ENCODE measurements around the gene IFT22.
"Not testable (repeated sequence)": the region's sequence is repeated elsewhere in the genome, so short reads cannot be mapped to it uniquely, and the experiment has no call there.

Gene IFT22

GRCh38 chr7:101321491-101322401 is at the start of gene IFT22:
TSS of gene IFT22 (minus strand) at chr7:101321812. CDS start at chr7:101321709, 103 bp downstream.
- DNase-seq (ENCODE audit: low read depth in 3 of 3): peak; percentile 67 to 71 (median 69)

GRCh38 chr7:101370836-101371235 is 49.2 kb upstream of the IFT22 start:
- no peak for DNase-seq (ENCODE audit: low read depth in 3 of 3)

DNA sequence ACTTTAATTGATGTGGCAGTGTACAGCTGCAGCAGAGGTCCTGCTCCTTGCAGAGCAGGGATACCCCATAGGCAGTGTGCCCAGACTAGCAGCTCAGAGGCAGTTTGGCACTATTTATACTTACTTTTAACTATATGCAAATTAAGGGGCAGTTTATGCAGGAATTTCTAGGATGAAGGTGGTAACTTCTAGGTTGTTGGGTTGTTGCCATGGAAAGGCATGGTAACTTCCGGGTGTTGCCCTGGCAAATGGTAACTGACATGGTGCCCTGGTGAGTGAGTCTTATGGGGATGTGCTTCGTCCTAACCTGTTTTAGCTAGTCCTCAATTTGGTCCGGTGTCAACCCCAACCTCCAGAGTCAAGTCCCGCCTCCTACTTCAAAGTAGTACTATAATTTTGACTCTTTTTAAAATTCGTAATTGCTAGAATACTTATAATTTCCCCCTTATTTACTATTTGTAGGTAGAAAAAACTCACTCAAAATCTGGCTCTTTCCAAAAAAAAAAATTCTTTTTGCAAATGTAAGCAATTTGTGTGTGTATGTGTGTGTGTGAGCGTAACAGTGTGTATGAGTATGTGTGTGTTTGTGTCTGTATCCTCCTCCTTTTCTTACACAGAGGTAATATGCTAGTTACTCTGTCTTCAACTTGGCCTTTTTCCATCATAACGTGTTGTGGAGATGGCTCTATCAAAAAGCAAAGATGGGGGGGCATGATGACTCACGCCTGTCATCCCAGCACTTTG is 47.0 kb upstream of the IFT22 start:
- DNase-seq (ENCODE audit: low read depth in 3 of 3): no peak

- no peak for DNase-seq (ENCODE audit: low read depth in 3 of 3)
Measured at GRCh38 chr7:101367676-101368075, 46.1 kb upstream of the IFT22 start.

DNA sequence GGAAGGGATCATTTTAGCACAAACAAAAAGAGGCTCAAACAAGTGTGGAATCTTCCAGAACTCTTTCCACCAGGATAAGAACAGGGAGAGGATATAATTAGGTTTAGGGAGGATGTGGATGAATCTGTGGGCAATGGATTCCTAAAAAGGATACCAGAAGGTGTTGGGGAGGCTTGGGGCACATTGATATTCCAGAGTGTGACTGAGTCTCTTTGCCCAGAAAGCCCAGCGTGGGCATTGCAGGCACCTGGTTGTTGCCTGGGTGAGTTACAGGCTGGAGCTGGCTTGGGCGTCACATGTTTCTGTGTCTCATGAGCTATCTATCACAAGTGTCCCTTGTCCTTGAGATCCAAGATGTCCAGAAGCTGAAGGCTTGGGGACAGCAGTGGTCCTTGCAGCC is 44.3 kb upstream of the IFT22 start:
- no peak for DNase-seq (ENCODE audit: low read depth in 3 of 3)

DNA sequence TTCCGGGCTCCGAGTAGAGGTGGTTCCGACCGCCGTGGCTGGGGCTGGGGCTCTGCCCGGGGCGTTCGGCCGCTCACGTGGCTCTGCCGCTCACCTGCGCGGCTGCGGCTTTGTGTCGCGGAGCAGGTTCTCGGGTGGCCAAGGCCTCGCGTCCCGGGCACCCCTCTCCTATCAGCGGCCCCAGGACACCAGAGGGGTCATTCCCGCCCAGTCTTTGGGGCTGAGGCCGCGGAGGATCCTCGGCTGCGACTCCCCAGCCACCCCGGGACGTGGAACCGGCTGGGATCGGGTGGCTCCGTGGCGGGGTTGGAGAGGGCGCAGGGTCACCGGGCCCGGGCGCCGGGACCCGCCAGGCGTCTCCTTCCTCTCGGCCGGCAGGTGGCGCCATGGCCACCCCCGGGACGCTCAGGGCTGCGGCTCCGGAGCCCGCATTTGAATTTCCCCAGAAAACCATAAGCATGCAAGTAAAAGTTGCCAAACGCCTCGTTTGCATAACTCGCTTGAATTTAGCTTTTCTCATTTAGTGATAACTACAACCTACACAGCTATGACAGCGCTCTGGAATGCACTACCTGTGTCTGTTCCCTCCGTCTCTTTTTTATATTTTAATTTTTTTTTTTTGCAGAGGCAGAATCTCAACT is 42.2 kb upstream of the IFT22 start:
- DNase-seq (ENCODE audit: low read depth in 3 of 3): peak; percentile 36 to 55 (median 46)

- DNase-seq (ENCODE audit: low read depth in 3 of 3): no peak
Measured at GRCh38 chr7:101363196-101363733, 41.7 kb upstream of the IFT22 start.

- DNase-seq (ENCODE audit: low read depth in 3 of 3): peak in 1 of 3 experiments; percentile 13
Measured at GRCh38 chr7:101362334-101363195, 41.0 kb upstream of the IFT22 start, which contains the start of gene COL26A1. TSS of gene COL26A1 (plus strand) at chr7:101362875. CDS start at chr7:101363033, 158 bp downstream.

DNA sequence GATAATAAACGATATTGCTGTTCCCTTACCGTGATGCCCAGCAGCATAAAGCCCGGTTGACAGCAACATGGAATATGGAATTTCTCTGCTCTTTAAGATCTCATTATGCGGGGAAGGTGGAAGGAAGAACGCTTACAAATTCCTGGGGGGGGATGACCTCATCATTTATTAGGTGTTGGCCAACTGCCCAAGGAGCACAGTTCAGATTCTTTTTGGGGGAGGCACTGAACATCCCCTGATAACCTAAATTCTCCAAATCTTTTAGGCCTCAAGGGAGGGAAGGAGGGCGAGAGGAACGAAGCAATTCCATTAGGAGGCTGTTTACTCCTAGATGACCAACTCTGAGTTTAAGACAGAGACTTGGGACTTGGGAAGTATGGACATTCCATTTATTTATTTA is 35.8 kb upstream of the IFT22 start:
- DNase-seq (ENCODE audit: low read depth in 3 of 3): no peak

DNA sequence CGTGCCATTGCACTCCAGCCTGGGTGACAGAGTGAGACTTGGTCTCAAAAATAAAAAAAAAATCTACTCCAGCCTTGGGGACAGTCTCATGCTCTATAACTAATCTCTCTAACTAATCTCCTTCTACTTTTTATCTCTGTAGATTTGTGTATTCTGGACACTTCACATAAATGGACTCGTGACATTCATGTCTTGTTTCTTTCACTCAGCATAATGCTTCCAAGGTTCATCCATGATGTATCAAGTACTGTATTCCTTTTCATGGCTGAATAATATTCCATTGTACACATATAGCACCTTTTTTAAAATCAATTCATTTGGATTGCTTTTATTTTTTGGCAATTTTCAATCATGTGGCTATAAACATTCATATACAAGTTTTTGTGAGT is 31.3 kb upstream of the IFT22 start:
- DNase-seq (ENCODE audit: low read depth in 3 of 3): no peak

DNA sequence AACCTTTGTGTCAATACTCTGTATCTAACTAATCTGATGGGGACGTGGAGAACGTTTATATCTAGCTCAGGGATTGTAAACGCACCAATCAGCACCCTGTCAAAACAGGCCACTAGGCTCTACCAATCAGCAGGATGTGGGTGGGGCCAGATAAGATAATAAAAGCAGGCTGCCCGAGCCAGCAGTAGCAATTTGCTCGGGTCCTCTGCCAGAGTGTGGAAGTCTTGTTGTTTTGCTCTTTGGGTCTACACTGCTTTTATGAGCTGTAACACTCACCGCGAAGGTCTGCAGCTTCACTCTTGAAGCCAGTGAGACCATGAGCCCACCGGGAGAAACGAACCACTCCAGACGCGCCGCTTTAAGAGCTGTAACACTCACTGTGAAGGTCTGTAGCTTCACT is 27.7 kb upstream of the IFT22 start:
- not testable (repeated sequence) for DNase-seq (ENCODE audit: low read depth in 3 of 3)

- DNase-seq (ENCODE audit: low read depth in 3 of 3): not testable (repeated sequence)
Measured at GRCh38 chr7:101348456-101349067, 26.9 kb upstream of the IFT22 start.

DNA sequence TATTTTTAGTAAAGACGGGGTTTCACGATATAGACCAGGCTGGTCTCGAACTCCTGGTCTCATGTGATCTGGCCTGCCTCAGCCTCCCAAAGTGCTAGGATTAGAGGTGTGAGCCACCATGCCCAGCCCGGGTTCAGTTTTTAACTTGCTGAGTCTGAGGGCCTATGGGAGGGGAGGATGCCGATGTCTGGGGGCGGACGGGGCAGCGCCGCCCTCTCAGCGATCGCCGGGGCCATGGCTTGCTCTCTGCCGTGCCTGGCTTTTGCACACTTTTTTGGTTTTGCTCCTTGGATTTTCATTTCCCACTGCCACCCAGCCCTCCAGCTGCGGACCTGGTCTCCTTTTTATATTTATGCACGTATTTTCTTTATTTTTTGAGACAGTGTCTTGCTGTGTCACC is 25.9 kb upstream of the IFT22 start:
- DNase-seq (ENCODE audit: low read depth in 3 of 3): no peak

DNA sequence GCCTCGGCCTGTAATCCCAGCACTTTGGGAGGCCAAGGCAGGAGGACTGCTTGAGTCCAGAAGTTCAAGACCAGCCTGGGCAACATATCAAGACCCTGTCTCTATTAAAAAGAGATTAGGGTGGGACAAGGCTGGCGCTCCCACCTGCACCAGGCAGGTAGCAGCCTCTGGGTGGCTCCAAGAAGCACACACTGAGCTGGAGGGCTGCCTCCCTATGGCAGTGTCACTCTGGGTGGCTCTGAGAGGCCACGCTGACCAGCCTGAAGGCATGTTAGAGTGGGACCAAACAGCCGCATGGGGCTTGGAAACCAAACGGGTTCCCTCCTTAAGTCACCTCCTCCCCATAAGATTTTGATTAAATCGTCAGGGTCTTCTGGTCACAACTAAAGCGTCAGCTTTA is 21.3 kb upstream of the IFT22 start:
- DNase-seq (ENCODE audit: low read depth in 3 of 3): no peak

DNA sequence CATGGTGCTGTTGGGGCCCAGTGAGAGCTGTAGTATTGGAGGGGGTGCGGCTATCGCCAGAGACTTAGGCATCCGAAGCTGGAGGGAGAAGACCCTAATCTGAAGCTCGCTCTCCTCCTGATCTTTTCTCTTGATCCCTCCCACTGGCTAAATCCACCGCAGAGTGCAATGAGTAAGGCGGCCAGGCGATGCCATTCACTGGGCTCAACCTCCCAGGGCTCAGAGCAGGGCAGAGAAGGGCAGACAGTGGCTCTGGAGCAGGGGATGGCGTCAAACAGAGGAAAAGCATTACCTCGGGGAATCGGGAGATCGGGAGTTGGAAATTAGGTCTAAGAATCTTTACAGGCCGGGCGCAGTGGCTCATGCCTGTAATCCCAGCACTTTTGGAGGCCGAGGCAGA is 18.8 kb upstream of the IFT22 start:
- no peak for DNase-seq (ENCODE audit: low read depth in 3 of 3)

DNA sequence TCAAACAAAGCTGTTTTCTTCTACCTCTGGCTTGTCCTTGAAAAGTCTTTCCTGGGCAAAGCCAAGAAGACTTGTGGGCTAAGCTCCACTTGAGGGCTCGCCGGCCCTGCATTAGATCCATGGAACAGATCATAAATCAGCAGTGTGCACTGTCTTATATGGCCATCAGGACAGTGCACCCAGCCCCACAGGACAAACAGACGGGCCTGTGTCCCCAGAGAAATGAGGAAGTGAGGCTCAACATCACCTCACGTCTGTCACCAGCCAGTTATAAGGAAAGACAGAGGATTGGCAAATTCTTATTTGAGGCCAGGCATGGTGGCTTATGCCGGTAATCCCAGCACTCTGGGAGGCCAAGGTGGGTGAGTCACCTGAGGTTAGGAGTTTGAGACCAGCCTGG is 12.3 kb upstream of the IFT22 start:
- DNase-seq (ENCODE audit: low read depth in 3 of 3): no peak

DNA sequence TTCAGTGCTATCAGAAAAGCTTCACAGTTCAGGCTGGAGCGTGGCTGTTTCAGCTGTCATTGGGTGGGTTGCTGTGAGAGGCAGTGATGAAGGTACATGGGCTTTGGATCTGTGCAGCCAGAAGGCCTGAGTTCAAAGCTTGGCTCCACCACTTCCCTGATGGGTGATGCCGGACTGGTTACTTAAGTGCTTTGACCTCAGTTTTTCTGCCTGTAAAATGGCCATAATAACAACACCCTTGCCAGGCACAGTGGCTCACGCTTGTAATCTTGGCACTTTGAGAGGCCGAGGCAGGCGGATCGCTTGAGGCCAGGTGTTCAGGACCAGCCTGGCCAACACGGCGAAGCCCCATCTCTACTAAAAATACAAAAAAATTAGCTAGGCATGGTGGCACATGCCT is 10.4 kb upstream of the IFT22 start:
- DNase-seq (ENCODE audit: low read depth in 3 of 3): no peak

GRCh38 chr7:101330011-101330484 is 8.4 kb upstream of the IFT22 start:
- DNase-seq (ENCODE audit: low read depth in 3 of 3): no peak

DNA sequence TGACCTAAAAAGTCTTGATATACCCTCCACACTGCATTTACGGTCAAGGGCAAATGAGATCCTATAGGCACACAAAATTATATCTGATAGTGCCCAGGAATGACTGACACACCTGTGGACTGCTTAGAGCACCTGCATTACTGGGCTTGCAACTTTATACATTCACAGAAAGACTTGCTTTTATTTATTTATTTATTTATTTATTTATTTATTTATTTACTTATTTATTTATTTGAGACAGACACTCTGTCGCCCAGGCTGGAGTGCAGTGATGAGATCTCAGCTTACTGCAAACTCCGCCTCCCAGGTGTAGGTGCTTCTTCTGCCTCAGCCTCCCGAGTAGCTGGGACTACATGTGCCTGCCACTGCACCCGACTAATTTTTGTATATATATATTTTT is 6.5 kb upstream of the IFT22 start:
- no peak for DNase-seq (ENCODE audit: low read depth in 3 of 3)

GRCh38 chr7:101319401-101319800 is 2.2 kb downstream of the IFT22 start:
- no peak for DNase-seq (ENCODE audit: low read depth in 3 of 3)
